ENCODE results near the gene CAMTA1. TPM values are rescaled to one million over a fixed set of nuclear protein-coding genes. Genes with fewer than 3 reads are reported as not detected.
"Not testable (repeated sequence)": the region's sequence is repeated elsewhere in the genome, so short reads cannot be mapped to it uniquely, and the experiment has no call there.

CAMTA1 gene
- total RNA-seq, 6 experiments from 2014 or later = 78.1 to 96.6 (median 86.1) TPM

DNA sequence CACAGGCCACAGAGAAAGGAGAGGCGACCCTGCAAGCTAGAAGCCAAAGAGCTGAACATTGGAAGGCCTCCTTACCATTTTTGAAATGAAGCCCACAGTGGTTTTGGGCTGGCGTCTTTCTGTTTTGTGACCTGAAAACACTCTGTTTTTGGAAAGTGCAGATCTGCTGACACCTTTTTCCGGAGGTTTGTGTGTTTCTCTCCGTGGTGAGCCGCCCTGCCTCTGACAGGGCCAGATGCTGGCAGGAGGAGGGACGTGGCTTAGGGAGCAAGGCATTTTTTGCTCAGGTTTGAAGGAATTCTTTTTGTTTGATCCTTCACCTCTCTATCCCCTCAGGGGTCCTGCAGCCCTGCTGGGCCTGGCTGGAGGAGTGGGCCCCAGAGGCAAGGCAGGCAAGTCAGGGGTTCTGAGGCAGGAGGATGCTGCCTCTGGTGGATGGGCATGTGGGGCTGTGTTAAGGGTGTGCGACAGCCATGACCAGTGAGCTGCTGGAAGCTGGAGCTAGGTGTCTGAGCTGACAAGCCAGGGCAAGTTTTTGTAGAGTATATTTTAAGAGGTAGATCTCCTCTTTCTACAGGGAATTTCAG is 133.8 kb downstream of the CAMTA1 start:
- DNase-seq = no peak
- Mint-ChIP-seq H3K9me3 (peaks cover 8% of the 10 kb centered on the region), H3K4me3 (no peak overlapping the region), H3K4me1 (ENCODE audit: low read depth) (peaks cover 9% of the 10 kb centered on the region; the same call in 1 of the 2 replicates), H3K27me3 (ENCODE audit: insufficient read depth) (peaks cover 30% of the 10 kb centered on the region), H3K27ac (no peak overlapping the region), H3K36me3 (ENCODE audit: low read depth) (no peaks in the 10 kb centered on the region)
- TF ChIP-seq CTCF (IDR thresholded peaks at IDR 0.05) = no peak

DNA sequence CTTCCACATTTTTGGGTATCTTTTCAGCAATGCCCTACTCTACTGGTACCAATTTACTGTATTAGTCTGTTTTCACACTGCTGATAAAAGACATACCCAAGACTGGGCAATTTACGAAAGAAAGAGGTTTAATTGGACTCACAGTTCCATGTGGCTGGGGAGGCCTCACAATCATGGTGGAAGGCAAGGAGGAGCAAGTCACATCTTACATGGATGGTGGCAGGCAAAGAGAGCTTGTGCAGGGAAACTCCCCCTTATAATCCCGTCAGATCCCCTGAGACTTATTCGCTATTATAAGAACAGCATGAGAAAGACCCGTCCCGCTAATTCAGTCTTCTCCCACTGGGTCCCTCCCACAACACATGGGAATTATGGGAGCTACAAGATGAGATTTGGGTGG is 136.3 kb downstream of the CAMTA1 start:
- H3K4me3 Mint-ChIP-seq; H3K4me1 Mint-ChIP-seq (ENCODE audit: low read depth); H3K36me3 Mint-ChIP-seq (ENCODE audit: low read depth); H3K9me3 Mint-ChIP-seq; H3K27ac Mint-ChIP-seq; DNase-seq: not testable (repeated sequence)
- peaks cover 39% of the 10 kb centered on the region for H3K27me3 Mint-ChIP-seq (ENCODE audit: insufficient read depth)

- peaks cover 34% of the 10 kb centered on the region for H3K27me3 Mint-ChIP-seq (ENCODE audit: insufficient read depth)
- H3K36me3 Mint-ChIP-seq (ENCODE audit: low read depth) = no peaks in the 10 kb centered on the region
- TF ChIP-seq CTCF (IDR thresholded peaks at IDR 0.05) = no peak
- H3K4me1 Mint-ChIP-seq (ENCODE audit: low read depth) = peaks cover 9% of the 10 kb centered on the region; the same call in 1 of the 2 replicates
- DNase-seq = peak; percentile 42
- no peak overlapping the region for H3K27ac Mint-ChIP-seq
- no peak overlapping the region for H3K4me3 Mint-ChIP-seq
- H3K9me3 Mint-ChIP-seq = peaks cover 8% of the 10 kb centered on the region
Measured at GRCh38 chr1:6922096-6922931, 137.1 kb downstream of the CAMTA1 start.

DNA sequence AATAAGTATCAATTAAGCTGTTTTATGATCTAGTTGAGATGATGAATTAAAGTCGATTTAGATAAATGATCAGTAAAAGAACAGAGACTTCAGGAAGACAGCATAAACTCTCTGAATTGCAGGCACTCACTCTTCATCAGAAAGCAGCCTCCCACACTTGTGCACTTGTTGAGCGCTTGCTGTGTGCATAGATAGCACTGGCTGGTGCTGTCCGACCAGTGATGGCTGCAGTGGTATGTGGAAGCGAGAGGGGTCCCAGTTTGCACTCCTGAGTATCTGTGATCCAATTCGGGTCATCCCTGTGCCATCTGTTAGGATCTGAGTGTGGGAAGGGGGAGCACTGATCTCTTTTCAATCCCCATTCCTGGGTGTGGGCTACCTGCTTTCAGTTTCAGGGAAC is 137.8 kb downstream of the CAMTA1 start:
- DNase-seq = no peak
- no peak overlapping the region for H3K4me3 Mint-ChIP-seq
- H3K27me3 Mint-ChIP-seq (ENCODE audit: insufficient read depth) = peaks cover 34% of the 10 kb centered on the region
- H3K36me3 Mint-ChIP-seq (ENCODE audit: low read depth) = no peaks in the 10 kb centered on the region
- H3K27ac Mint-ChIP-seq = no peak overlapping the region
- no peak for TF ChIP-seq CTCF (IDR thresholded peaks at IDR 0.05)
- H3K9me3 Mint-ChIP-seq = peaks cover 8% of the 10 kb centered on the region
- H3K4me1 Mint-ChIP-seq (ENCODE audit: low read depth) = peaks cover 9% of the 10 kb centered on the region; the same call in 1 of the 2 replicates

DNA sequence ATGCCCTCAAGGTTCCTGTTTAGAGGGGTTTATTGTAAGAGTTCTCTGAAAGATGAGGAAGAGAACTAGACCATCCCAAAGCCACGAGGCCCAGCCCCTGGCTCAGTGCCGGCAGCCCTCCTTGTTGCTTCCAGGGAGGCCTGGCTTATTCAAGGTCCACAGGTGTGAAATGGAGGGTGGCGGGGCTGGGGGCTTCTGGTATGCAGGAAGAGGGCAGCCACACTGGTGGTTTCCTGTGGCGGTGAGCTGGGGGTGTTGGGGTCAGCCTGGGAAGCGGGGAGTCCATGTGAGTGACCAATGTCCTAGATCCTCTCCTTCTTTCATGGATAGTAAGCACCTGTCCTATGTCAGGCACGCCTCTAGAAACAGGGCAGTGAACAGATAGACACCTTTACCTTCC is 138.2 kb downstream of the CAMTA1 start:
- no peak overlapping the region for H3K4me3 Mint-ChIP-seq

More for the DNA sequence above, 138.2 kb downstream of the CAMTA1 start:
- Mint-ChIP-seq H3K9me3 (peaks cover 8% of the 10 kb centered on the region), H3K4me1 (ENCODE audit: low read depth) (peaks cover 9% of the 10 kb centered on the region; the same call in 1 of the 2 replicates), H3K27ac (no peak overlapping the region), H3K36me3 (ENCODE audit: low read depth) (no peaks in the 10 kb centered on the region), H3K27me3 (ENCODE audit: insufficient read depth) (peaks cover 36% of the 10 kb centered on the region)
- DNase-seq = no peak
- no peak for TF ChIP-seq CTCF (IDR thresholded peaks at IDR 0.05)
